Neural progenitor cell (in vitro differentiated cells): ENCODE results near the gene PHKA1.
A peak's percentile ranks its signal among the peaks of the same experiment; 100 is the strongest.

ENCODE experiments used
- EZH2 ChIP-seq: fragments of 200-600 bp; sonication (generic); IDR thresholded peaks from 2 replicates; pipeline ENCODE4 v1.6.1; 2017; ENCODE audit warnings: antibody characterized with exemption, mild to moderate bottlenecking, moderate library complexity
- EZH2phosphoT487 ChIP-seq: fragments of 200-600 bp; sonication (generic); IDR thresholded peaks from 2 replicates; pipeline ENCODE4 v1.6.1; 2017; ENCODE audit warnings: antibody characterized with exemption
- TF ChIP-seq, protein P1 (sequence below): fragments of 200-600 bp; sonication (generic); IDR thresholded peaks from 2 replicates; pipeline ENCODE4 v1.5.1; 2017; ENCODE audit warnings: antibody characterized with exemption, mild to moderate bottlenecking

DNA sequence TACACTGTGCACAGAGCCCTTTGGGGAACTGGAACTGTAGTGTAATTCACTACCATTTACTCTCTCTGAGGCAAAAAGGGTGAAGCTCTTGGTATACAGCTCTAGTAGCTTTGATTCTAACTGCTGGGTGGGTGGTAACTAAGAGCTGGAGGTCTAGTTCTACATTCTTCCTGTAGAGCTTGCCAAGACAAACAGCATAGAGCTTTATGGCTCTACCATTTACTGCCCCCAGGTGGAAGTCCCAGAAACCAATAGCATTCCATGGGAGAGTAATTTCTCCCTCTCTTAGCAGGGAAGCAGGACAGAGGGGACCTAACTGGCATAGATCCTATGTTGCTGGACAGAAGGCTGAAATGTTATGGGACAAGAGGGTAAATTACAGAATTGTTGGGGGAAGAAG, 168.1 kb downstream of the PHKA1 start:
- TF ChIP-seq, protein P1, sequence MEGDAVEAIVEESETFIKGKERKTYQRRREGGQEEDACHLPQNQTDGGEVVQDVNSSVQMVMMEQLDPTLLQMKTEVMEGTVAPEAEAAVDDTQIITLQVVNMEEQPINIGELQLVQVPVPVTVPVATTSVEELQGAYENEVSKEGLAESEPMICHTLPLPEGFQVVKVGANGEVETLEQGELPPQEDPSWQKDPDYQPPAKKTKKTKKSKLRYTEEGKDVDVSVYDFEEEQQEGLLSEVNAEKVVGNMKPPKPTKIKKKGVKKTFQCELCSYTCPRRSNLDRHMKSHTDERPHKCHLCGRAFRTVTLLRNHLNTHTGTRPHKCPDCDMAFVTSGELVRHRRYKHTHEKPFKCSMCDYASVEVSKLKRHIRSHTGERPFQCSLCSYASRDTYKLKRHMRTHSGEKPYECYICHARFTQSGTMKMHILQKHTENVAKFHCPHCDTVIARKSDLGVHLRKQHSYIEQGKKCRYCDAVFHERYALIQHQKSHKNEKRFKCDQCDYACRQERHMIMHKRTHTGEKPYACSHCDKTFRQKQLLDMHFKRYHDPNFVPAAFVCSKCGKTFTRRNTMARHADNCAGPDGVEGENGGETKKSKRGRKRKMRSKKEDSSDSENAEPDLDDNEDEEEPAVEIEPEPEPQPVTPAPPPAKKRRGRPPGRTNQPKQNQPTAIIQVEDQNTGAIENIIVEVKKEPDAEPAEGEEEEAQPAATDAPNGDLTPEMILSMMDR: peak; percentile 23
- no peak for TF ChIP-seq EZH2
- no peak for TF ChIP-seq EZH2phosphoT487
